ENCODE data around the gene DUSP2. TPM values are rescaled to one million over a fixed set of nuclear protein-coding genes. Genes with fewer than 3 reads are reported as not detected.
A peak's percentile ranks its signal among the peaks of the same experiment; 100 is the strongest.

The DUSP2 gene
- total RNA-seq, 4 donors from 2014 or later: 2.4 to 33.3 (median 6.2) TPM

- H3K27ac ChIP-seq: no peak overlapping the region
- H3K4me3 ChIP-seq: no peak overlapping the region
- H3K36me3 ChIP-seq: no peaks in the 10 kb centered on the region
- DNase-seq: no peak
- no peaks in the 10 kb centered on the region for H3K9me3 ChIP-seq
- no peaks in the 10 kb centered on the region for H3K27me3 ChIP-seq
- TF ChIP-seq, protein P1, sequence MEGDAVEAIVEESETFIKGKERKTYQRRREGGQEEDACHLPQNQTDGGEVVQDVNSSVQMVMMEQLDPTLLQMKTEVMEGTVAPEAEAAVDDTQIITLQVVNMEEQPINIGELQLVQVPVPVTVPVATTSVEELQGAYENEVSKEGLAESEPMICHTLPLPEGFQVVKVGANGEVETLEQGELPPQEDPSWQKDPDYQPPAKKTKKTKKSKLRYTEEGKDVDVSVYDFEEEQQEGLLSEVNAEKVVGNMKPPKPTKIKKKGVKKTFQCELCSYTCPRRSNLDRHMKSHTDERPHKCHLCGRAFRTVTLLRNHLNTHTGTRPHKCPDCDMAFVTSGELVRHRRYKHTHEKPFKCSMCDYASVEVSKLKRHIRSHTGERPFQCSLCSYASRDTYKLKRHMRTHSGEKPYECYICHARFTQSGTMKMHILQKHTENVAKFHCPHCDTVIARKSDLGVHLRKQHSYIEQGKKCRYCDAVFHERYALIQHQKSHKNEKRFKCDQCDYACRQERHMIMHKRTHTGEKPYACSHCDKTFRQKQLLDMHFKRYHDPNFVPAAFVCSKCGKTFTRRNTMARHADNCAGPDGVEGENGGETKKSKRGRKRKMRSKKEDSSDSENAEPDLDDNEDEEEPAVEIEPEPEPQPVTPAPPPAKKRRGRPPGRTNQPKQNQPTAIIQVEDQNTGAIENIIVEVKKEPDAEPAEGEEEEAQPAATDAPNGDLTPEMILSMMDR (IDR thresholded peaks at IDR 0.05): no peak
- no peak for TF ChIP-seq POLR2A (IDR thresholded peaks at IDR 0.05)
- H3K4me1 ChIP-seq: no peaks in the 10 kb centered on the region
- intact Hi-C loops (cut with DNase I; ENCODE audit: low total_unique reads): no loop called here
Measured at GRCh38 chr2:96139181-96139758, 6.0 kb downstream of the DUSP2 start.

DNA sequence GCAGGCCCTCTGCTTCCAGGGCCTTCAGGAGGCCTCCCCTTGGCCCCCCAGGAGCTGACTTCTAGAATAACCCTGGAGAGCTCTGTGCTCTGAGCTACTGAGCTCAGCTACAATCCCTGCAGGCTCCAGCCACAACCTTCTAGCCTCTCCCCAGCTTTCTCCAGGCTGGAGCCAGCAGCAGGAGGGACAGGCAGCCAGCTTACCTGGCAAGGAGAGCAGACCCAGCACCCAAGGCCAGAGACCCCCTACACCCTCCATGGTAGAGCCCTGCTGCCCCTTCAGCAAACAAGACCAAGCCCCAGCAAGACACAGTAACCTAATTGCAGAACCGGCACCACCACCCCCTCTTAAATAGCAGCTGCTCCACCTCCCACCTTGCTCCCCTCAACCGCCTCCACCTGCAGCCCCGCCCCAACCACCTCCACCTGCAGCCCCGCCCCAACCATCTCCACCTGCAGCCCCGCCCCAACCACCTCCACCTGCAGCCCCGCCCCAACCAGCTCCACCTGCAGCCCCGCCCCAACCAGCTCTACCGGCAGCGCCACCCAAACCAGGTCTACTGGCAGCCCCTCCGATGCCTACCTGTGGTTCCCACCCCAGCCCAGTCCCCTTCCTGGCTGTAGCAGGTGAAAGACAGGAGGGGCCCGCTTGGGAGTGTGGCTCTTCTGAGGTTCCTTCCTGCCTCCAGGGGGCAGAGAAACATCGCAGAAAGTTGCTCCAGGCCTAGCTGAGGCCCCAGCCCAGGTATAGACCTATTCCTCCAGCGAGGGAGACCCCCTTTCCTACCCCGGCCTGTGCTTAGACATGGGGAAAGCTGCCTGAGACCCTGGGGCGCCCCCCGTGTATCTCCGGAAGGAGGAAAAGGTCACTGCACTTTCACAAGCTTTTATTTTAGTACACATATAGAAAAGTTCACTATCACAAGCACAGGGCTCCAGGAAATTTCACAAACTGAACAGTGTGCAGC is 6.8 kb downstream of the DUSP2 start, which contains the start of gene ASTL:
ASTL (minus strand) TSS at position 324 of the 967 bp plus-strand sequence; CDS start at position 258, 66 bp downstream.
- no peaks in the 10 kb centered on the region for H3K36me3 ChIP-seq
- H3K27me3 ChIP-seq: no peaks in the 10 kb centered on the region
- no peak for DNase-seq
- no peaks in the 10 kb centered on the region for H3K4me1 ChIP-seq
- no peak within 1 kb of the TSS for H3K27ac ChIP-seq
- intact Hi-C loops (cut with DNase I; ENCODE audit: low total_unique reads): no loop called here
- no peak for TF ChIP-seq POLR2A (IDR thresholded peaks at IDR 0.05)
- TF ChIP-seq, protein P1 (IDR thresholded peaks at IDR 0.05): peak in 2 of 4 experiments; percentile 47 to 50
- no peak within 1 kb of the TSS for H3K4me3 ChIP-seq
- H3K9me3 ChIP-seq: no peaks in the 10 kb centered on the region

- TF ChIP-seq, protein P1 (IDR thresholded peaks at IDR 0.05): no peak
- no peak for TF ChIP-seq POLR2A (IDR thresholded peaks at IDR 0.05)
- no peaks in the 10 kb centered on the region for H3K36me3 ChIP-seq
- H3K27me3 ChIP-seq: no peaks in the 10 kb centered on the region
- H3K4me3 ChIP-seq: no peak overlapping the region
- no peak for DNase-seq
- no peaks in the 10 kb centered on the region for H3K4me1 ChIP-seq
- intact Hi-C loops (cut with DNase I; ENCODE audit: low total_unique reads): no loop called here
- H3K27ac ChIP-seq: no peak overlapping the region
- no peaks in the 10 kb centered on the region for H3K9me3 ChIP-seq
Measured at GRCh38 chr2:96137321-96138178, 7.7 kb downstream of the DUSP2 start.

- no peaks in the 10 kb centered on the region for H3K27me3 ChIP-seq
- no peak overlapping the region for H3K27ac ChIP-seq
- no peak overlapping the region for H3K4me3 ChIP-seq
- H3K36me3 ChIP-seq: no peaks in the 10 kb centered on the region
- intact Hi-C loops (cut with DNase I; ENCODE audit: low total_unique reads): no loop called here
- H3K9me3 ChIP-seq: no peaks in the 10 kb centered on the region
- H3K4me1 ChIP-seq: no peaks in the 10 kb centered on the region
- TF ChIP-seq POLR2A (IDR thresholded peaks at IDR 0.05): no peak
- TF ChIP-seq, protein P1 (IDR thresholded peaks at IDR 0.05): no peak
- DNase-seq: no peak
Measured at GRCh38 chr2:96136129-96136720, 9.0 kb downstream of the DUSP2 start.
